GM21529 (cell line): Measurements from ENCODE around the gene HJV.

ENCODE experiments used
- ATAC-seq: cut with Tn5 transposase; IDR thresholded peaks from one replicate; pipeline ENCODE4 v1.9.1; 2021; ENCODE audit not compliant: unreplicated experiment

Gene HJV

GRCh38 chr1:145978854-145979745, 42.4 kb downstream of the HJV start:
- ATAC-seq, result peak; percentile 82

GRCh38 chr1:145978471-145978853, 43.1 kb downstream of the HJV start:
- no peak for ATAC-seq

GRCh38 chr1:145977486-145978470, 43.8 kb downstream of the HJV start:
- ATAC-seq, result no peak

GRCh38 chr1:145977016-145977415, 44.5 kb downstream of the HJV start:
- no peak for ATAC-seq

- ATAC-seq, result no peak
Measured at GRCh38 chr1:145975216-145975615, 46.3 kb downstream of the HJV start.

GRCh38 chr1:145974721-145975120, 46.8 kb downstream of the HJV start:
- no peak for ATAC-seq

- ATAC-seq, result no peak
Measured at GRCh38 chr1:145972580-145972979, 49.0 kb downstream of the HJV start.
